T-helper 9 cell (primary cell): ENCODE measurements around the gene FAM13A.
"Not testable (repeated sequence)": the region's sequence is repeated elsewhere in the genome, so short reads cannot be mapped to it uniquely, and the experiment has no call there.

ENCODE experiments used
- DNase-seq: peaks from one replicate; pipeline ENCODE4 v3.0.0-alpha.2; 2020

Gene FAM13A

GRCh38 chr4:89039730-89040338 is 17.2 kb downstream of the FAM13A start:
- no peak for DNase-seq

GRCh38 chr4:89036535-89036934 is 20.4 kb downstream of the FAM13A start:
- DNase-seq: no peak

GRCh38 chr4:89031272-89031671 is 25.7 kb downstream of the FAM13A start:
- DNase-seq: no peak

GRCh38 chr4:89029591-89029990 is 27.4 kb downstream of the FAM13A start:
- DNase-seq: no peak

- no peak for DNase-seq
Observed at GRCh38 chr4:89026542-89026941, 30.4 kb downstream of the FAM13A start.

- peak; percentile 23 for DNase-seq
Observed at GRCh38 chr4:89024051-89024675, 32.8 kb downstream of the FAM13A start.

GRCh38 chr4:89023140-89023539 is 33.8 kb downstream of the FAM13A start:
- no peak for DNase-seq

- DNase-seq: no peak
Observed at GRCh38 chr4:89022426-89023128, 34.4 kb downstream of the FAM13A start.

GRCh38 chr4:89021684-89022083 is 35.3 kb downstream of the FAM13A start:
- DNase-seq: no peak

GRCh38 chr4:89021062-89021461 is 35.9 kb downstream of the FAM13A start:
- DNase-seq: no peak

GRCh38 chr4:89014897-89015296 is 42.1 kb downstream of the FAM13A start:
- DNase-seq: not testable (repeated sequence)

GRCh38 chr4:89009761-89010369 is 47.1 kb downstream of the FAM13A start:
- no peak for DNase-seq

GRCh38 chr4:89009115-89009514 is 47.9 kb downstream of the FAM13A start:
- DNase-seq: no peak

GRCh38 chr4:89008166-89008565 is 48.8 kb downstream of the FAM13A start:
- DNase-seq: no peak

- DNase-seq: no peak
Observed at GRCh38 chr4:89007338-89007939, 49.5 kb downstream of the FAM13A start.

- no peak for DNase-seq
Observed at GRCh38 chr4:89006307-89006706, 50.7 kb downstream of the FAM13A start.

GRCh38 chr4:89005066-89005465 is 51.9 kb downstream of the FAM13A start:
- DNase-seq: not testable (repeated sequence)

- DNase-seq: no peak
Observed at GRCh38 chr4:89001647-89002445, 55.1 kb downstream of the FAM13A start.

- no peak for DNase-seq
Observed at GRCh38 chr4:89000844-89001360, 56.1 kb downstream of the FAM13A start.

- DNase-seq: no peak
Observed at GRCh38 chr4:89000382-89000781, 56.6 kb downstream of the FAM13A start.

- no peak for DNase-seq
Observed at GRCh38 chr4:88999392-88999930, 57.5 kb downstream of the FAM13A start.

GRCh38 chr4:88998891-88999290 is 58.1 kb downstream of the FAM13A start:
- DNase-seq: no peak
